ENCODE measurements around the gene CENPP. TPM values are rescaled to one million over a fixed set of nuclear protein-coding genes. Genes with fewer than 3 reads are reported as not detected.

The CENPP gene
- total and polyA plus RNA-seq, 2 donors from 2014 or later = 1.2 to 4.2 TPM

DNA sequence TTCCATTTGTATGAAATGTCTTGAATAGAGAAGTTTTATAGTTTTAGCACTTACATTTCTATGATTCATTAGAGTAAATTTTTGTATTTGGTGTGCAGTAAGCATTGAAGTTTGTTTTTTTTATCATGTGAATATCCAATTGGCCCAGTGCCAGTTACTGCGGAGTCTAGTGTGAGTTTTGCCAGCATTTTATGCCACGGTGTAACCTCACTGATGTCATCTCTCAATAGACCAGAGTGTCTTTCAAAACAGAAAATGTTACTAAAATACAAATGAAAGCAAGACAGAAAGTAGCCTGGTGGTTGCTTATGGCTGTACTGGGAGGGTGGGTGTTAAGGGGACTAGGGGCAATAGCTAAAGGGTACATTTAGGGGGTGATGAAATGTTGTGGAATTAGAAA lies 281.3 kb downstream of the CENPP start:
- DNase-seq = no peak

GRCh38 chr9:92607773-92608172 lies 282.0 kb downstream of the CENPP start:
- Histone ChIP-seq H3K9me3 (ENCODE audit: control insufficient read depth in 2 of 3, insufficient read depth in 1 of 3, low read length in 3 of 3) (peaks cover 0 to 5% (median 0%) of the 10 kb centered on the region in 3 donors), H3K36me3 (ENCODE audit: control insufficient read depth in 2 of 3, insufficient read depth in 3 of 3, low read length in 3 of 3) (peaks cover 0 to 8% (median 6%) of the 10 kb centered on the region in 3 donors), H3K4me3 (ENCODE audit: low read length in 3 of 3) (no peak overlapping the region), H3K27me3 (ENCODE audit: control insufficient read depth, insufficient read depth, low read length) (no peaks in the 10 kb centered on the region), H3K4me1 (ENCODE audit: control insufficient read depth in 2 of 3, insufficient read depth in 2 of 3, low read depth in 1 of 3, low read length in 3 of 3) (peaks cover 8 to 11% (median 9%) of the 10 kb centered on the region in 3 donors), H3K27ac (ENCODE audit: low read depth in 2 of 2, low read length in 2 of 2) (peak overlapping the region; percentile 23), H3K9ac (ENCODE audit: low read length in 3 of 3) (no peak overlapping the region)
- intact Hi-C loops (cut with DNase I) = no loop called here
- TF ChIP-seq, protein P1, sequence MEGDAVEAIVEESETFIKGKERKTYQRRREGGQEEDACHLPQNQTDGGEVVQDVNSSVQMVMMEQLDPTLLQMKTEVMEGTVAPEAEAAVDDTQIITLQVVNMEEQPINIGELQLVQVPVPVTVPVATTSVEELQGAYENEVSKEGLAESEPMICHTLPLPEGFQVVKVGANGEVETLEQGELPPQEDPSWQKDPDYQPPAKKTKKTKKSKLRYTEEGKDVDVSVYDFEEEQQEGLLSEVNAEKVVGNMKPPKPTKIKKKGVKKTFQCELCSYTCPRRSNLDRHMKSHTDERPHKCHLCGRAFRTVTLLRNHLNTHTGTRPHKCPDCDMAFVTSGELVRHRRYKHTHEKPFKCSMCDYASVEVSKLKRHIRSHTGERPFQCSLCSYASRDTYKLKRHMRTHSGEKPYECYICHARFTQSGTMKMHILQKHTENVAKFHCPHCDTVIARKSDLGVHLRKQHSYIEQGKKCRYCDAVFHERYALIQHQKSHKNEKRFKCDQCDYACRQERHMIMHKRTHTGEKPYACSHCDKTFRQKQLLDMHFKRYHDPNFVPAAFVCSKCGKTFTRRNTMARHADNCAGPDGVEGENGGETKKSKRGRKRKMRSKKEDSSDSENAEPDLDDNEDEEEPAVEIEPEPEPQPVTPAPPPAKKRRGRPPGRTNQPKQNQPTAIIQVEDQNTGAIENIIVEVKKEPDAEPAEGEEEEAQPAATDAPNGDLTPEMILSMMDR (IDR thresholded peaks at IDR 0.05; ENCODE audit: borderline replicate concordance, extremely low read depth, insufficient read depth) = no peak
- FAIRE-seq (no peak), DNase-seq (peak in 3 of 5 donors; percentile 51 to 82 (median 66))

More for the DNA sequence above, 281.3 kb downstream of the CENPP start:
- Histone ChIP-seq H3K4me3 (ENCODE audit: low read length in 3 of 3) (no peak overlapping the region), H3K36me3 (ENCODE audit: control insufficient read depth in 2 of 3, insufficient read depth in 3 of 3, low read length in 3 of 3) (peaks cover 0 to 5% (median 4%) of the 10 kb centered on the region in 3 donors), H3K27me3 (ENCODE audit: control insufficient read depth, insufficient read depth, low read length) (no peaks in the 10 kb centered on the region), H3K27ac (ENCODE audit: low read depth in 2 of 2, low read length in 2 of 2) (no peak overlapping the region), H3K9ac (ENCODE audit: low read length in 3 of 3) (no peak overlapping the region), H3K9me3 (ENCODE audit: control insufficient read depth in 2 of 3, insufficient read depth in 1 of 3, low read length in 3 of 3) (peaks cover 0 to 5% (median 0%) of the 10 kb centered on the region in 3 donors), H3K4me1 (ENCODE audit: control insufficient read depth in 2 of 3, insufficient read depth in 2 of 3, low read depth in 1 of 3, low read length in 3 of 3) (peaks cover 8 to 11% (median 9%) of the 10 kb centered on the region in 3 donors)
- FAIRE-seq = no peak
- intact Hi-C loops (cut with DNase I) = no loop called here
- TF ChIP-seq, protein P1 (IDR thresholded peaks at IDR 0.05; ENCODE audit: borderline replicate concordance, extremely low read depth, insufficient read depth) = no peak

GRCh38 chr9:92608241-92608908 lies 282.6 kb downstream of the CENPP start:
- no peak for DNase-seq
- FAIRE-seq = no peak
- H3K4me1 ChIP-seq (ENCODE audit: control insufficient read depth in 2 of 3, insufficient read depth in 2 of 3, low read depth in 1 of 3, low read length in 3 of 3) = peaks cover 8 to 11% (median 9%) of the 10 kb centered on the region in 3 donors
- H3K27me3 ChIP-seq (ENCODE audit: control insufficient read depth, insufficient read depth, low read length) = no peaks in the 10 kb centered on the region
- intact Hi-C loops (cut with DNase I) = no loop called here
- H3K36me3 ChIP-seq (ENCODE audit: control insufficient read depth in 2 of 3, insufficient read depth in 3 of 3, low read length in 3 of 3) = peaks cover 0 to 8% (median 6%) of the 10 kb centered on the region in 3 donors
- peak overlapping the region in 1 of 3 donors; percentile 4 for H3K9ac ChIP-seq (ENCODE audit: low read length in 3 of 3)
- H3K9me3 ChIP-seq (ENCODE audit: control insufficient read depth in 2 of 3, insufficient read depth in 1 of 3, low read length in 3 of 3) = peaks cover 0 to 5% (median 0%) of the 10 kb centered on the region in 3 donors
- peak overlapping the region; percentile 47 to 57 for H3K27ac ChIP-seq (ENCODE audit: low read depth in 2 of 2, low read length in 2 of 2)
- TF ChIP-seq, protein P1 (IDR thresholded peaks at IDR 0.05; ENCODE audit: borderline replicate concordance, extremely low read depth, insufficient read depth) = no peak
- H3K4me3 ChIP-seq (ENCODE audit: low read length in 3 of 3) = no peak overlapping the region

All from kidney (tissue), 14 donors.